Amniotic stem cell (primary cell): ENCODE results near the gene CPAMD8.

ENCODE experiments used
- DNase-seq: peaks from one replicate; lab custom pipeline; 2025; lab: John Stamatoyannopoulos, UW

CPAMD8 gene

GRCh38 chr19:17026706-17027534 lies at the start of gene CPAMD8:
TSS of gene CPAMD8 (minus strand) at chr19:17026810. CDS start at chr19:17026642, 168 bp downstream.
- DNase-seq: no peak

DNA sequence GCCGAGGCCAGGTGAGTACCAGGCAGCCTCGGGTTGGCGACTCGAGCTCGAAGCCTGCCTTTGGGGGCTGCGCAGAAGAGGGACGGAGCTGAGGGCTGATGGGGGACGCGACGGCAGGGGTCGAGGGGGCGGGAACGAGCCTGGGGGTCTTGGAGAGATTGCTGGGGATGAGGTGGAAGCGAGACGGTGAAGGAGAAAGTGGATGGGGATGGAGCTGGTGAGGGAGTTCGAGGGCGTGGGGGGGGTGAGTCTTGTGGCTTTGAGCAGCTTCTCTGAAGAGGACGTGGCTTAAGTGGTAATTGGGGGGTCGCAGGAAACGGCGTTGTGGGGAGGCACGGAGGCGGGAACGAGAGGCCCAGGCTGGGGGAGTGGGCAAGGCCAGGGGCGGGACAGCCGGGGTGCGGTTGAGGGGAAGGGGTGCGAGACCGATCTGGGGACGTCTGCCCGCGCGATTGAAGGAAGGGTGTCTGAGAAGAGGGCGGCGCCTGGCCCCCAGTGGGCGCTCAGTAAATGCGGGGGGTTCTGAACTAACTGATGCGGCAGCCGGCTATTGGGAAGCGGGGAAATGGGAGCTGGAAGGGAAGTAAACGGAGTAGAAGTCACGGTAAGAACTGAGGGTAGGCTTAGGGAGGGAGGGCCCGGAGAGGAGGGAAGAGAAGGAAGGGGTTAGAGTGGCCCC lies 49.4 kb upstream of the CPAMD8 start:
- peak; percentile 16 for DNase-seq

- peak; percentile 97 for DNase-seq
These were observed 48.6 kb upstream of the CPAMD8 start, which contains the start of the genes HAUS8 and MYO9B for GRCh38 chr19:17075035-17075863. TSS of gene HAUS8 (minus strand) at chr19:17075452. CDS start at chr19:17075422, 30 bp downstream. TSS of gene MYO9B (plus strand) at chr19:17075777. CDS start at chr19:17101718, 25,941 bp downstream.

GRCh38 chr19:17074634-17075034 lies 48.0 kb upstream of the CPAMD8 start:
- DNase-seq: no peak

DNA sequence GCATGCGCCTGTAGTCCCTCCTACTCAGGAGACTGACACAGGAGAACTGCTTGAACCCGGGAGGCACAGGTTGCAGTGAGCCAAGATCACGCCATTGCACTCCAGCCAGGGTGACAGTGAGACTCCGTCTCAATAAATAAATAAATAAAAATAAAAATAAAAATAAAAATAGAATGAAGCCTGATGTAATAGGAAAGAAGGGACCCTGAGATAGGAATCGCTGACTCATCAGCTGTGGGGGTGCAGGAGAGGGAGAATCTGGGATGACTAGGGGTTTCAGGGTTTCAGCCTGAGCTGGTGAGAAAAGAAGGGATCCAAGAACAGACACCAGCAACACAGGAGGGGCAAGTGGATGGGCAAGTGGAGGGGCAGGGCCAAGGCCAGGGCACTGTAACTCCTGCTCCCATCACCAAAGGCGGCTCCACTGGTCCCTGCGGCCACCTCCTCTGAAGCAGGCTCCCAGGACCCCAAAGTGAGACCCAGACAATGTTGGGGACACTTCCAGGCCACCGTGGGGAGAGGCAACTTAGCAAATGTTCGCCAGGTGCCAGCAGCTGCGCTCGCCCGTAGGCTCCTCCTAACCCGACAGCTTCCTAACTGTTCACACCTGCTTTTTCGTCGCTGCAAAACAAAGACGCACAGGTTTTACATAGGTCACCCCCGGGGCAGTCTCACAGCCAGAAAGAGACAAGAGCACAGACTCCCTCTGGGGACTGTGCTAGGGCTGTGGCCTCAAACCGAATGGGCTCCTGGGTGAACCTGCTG lies 47.4 kb upstream of the CPAMD8 start:
- DNase-seq: no peak

DNA sequence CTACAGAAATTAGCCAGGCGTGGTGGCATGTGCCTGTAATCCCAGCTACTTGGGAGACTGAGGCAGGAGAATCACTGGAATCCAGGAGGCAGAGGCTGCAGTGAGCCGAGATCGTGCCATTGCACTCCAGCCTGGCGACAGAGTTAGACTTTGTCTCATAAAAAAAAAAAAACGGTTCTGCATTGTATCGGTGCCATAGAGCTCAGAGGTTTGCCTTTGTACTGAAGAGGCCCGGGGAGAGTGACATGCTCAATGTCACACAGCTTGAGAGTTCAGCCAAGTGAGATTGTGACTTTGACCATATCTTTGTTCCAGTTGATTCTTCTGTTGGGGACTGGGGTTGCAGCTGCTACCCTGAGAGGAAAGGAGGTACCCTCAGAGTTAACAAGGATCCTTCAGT lies 44.3 kb upstream of the CPAMD8 start:
- no peak for DNase-seq

DNA sequence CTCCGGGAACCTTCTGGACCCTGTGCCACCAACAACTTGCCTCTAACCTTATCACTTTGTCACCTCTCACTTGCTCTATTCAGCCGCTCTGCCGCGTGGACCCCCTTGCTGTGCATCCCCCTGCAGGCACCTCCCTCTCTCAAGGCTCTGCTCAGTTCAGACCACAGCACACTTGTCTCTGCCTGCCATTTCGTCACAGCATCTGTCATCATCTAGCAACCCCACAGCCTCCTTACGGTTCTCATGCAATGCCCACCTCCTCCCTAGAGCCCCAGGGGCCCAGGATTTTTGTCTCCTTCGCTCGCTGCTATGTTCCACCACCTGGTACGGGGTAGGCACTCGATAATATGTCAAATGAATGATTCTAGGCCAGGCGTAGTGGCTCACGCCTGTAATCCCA lies 43.8 kb upstream of the CPAMD8 start:
- no peak for DNase-seq

DNA sequence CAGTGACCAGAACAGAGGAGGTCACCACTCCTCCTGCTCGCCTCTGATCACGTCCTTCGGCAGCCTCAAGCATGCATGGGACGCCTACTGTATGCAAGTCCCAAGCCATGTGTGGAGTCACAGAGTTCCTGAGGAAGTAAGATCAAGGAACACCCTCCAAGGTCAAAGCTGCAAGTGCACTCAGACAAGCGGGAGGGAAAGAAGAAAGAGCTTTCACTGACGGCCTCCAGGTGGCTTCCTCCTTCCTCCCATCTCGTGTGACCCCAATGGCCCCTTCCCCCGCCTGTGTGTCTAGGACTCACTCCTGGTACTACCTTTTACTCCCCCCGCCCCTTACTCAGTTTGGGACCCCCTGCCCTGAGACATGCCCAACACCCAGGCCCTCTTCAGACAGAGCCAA lies 42.6 kb upstream of the CPAMD8 start:
- DNase-seq: no peak

GRCh38 chr19:17063428-17063827 lies 36.8 kb upstream of the CPAMD8 start:
- DNase-seq: no peak

DNA sequence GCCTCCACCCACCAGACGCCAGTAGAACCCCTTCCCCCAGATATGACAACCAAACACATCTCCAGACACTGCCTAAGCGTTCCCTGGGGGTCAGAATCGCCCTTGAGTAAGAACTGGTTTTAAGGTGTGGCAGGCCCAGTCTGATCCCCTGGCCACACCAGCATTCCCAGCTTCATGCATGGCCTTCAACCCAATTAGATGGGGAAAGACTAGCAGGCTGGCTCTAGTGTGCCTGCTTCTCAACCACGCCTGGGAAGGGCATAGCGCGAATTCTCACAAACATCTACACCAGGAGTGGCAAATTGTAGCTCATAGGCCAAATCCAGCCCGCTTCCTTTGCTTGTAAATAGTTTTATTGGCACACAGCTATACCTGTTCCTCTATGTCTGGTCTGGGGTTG lies 35.1 kb upstream of the CPAMD8 start:
- no peak for DNase-seq

DNA sequence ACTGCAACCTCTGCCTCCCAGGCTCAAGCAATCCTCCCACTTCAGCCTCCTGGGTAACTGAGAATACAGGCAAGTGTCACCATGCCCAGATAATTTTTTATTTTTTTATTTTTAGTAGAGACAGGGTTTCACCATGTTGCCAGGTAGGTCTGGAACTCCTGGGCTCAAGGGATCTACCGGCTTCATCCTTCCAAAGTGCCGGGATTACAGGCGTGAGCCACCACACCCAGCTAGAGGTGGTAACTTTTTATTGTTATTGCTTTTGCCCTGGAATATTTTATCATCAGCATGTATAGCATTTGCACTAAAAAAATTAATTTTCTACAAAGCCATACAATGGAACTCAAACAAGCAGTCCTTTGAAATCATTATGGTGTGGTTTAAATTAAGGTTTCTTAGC lies 34.6 kb upstream of the CPAMD8 start:
- no peak for DNase-seq

GRCh38 chr19:17060802-17061201 lies 34.2 kb upstream of the CPAMD8 start:
- DNase-seq: no peak

DNA sequence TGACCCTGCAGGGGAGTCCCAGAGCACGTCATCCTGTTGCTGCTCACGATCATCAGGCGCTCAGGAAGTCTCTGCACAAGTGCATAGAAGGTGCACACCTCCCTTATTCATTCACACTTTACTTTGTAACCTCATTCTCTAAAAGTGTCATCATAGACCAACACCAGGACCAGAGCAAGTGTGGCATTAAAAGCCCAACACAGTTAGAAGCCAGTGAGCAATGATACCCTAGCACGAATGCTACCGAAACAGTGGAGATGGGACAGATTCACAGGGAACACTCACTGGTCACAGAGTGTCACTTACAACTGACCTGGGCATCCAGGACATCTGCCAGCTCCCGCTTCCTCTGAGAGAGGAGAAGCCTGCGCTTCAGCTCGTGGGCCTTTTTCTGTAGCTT lies 31.6 kb upstream of the CPAMD8 start:
- no peak for DNase-seq

- DNase-seq: no peak
These were observed 29.0 kb upstream of the CPAMD8 start for GRCh38 chr19:17055636-17056035.

GRCh38 chr19:17054746-17055145 lies 28.1 kb upstream of the CPAMD8 start:
- no peak for DNase-seq

- DNase-seq: peak; percentile 61
These were observed 25.8 kb upstream of the CPAMD8 start for GRCh38 chr19:17052439-17052838.

DNA sequence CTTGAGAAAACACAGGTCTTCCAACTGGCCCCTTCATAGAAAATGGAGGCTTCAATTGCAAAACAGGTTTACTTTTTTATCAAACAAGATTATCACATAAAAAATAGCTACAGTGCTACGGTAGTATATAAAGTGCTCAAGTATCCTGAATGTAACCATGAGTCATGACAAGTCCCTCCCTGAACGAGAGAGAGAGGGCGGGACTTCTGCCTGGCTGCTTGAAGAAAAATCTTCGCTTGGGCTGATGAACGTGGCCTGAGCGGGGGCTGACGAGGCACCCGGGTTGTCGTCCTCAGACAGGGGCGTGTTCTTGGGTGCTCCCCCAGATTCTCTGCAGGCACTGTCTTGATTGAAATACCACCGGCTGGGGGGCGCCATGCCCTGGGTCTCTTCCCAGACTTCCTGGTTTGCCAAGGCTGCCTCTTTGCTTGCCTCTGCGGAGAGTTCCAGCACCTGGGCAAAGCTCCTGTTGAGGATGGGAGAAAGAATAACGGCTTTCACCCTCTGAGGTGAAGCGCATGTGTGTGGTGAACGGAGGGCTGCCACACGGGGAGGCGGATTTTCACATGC lies 23.2 kb upstream of the CPAMD8 start:
- no peak for DNase-seq

- no peak for DNase-seq
These were observed 22.4 kb upstream of the CPAMD8 start for GRCh38 chr19:17048885-17049453.

DNA sequence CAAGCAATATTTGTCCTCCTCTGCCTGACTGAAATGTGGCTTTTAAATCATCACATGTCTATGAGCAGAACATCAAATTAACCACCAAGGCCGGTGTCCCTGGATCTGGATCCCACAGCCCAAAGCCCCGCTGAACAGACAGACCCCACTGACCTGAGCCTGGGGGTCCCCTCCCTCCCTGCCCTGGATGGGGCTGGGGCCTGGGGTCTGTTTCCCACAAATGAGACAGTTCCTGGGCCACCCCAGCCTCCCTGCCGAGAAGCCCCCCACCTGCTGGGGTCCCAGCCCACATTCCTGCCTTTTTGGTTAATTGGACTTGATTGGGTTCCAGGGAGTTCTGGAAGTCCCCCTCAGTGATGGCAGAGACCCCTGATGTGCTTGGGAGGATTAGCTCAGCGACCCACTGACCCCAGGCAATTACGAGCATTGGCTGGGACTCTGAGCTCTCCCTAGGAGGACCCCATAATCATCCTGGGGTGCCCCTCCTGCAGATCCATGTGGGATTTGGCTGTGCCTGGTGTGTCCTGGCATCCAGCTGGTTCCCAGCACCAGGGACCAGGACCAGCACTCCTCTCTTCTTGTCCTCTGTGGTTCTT lies 19.4 kb upstream of the CPAMD8 start:
- DNase-seq: no peak

GRCh38 chr19:17043744-17044143 lies 17.1 kb upstream of the CPAMD8 start:
- no peak for DNase-seq

- DNase-seq: no peak
These were observed 15.4 kb upstream of the CPAMD8 start for GRCh38 chr19:17041976-17042375.
